GM18868 (cell line): ENCODE results near the gene XAGE3.
A peak's percentile ranks its signal among the peaks of the same experiment; 100 is the strongest.
"Not testable (repeated sequence)": the region's sequence is repeated elsewhere in the genome, so short reads cannot be mapped to it uniquely, and the experiment has no call there.

ENCODE experiments used
- ATAC-seq: cut with Tn5 transposase; IDR thresholded peaks from one replicate; pipeline ENCODE4 v1.9.1; 2021; ENCODE audit warnings: mild to moderate bottlenecking, moderate library complexity; ENCODE audit not compliant: unreplicated experiment

Gene XAGE3, protein sequence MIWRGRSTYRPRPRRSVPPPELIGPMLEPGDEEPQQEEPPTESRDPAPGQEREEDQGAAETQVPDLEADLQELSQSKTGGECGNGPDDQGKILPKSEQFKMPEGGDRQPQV

GRCh38 chrX:52867610-52868348 is at the start of gene XAGE3:
Gene XAGE3 (minus strand): TSS chrX:52868083. CDS start chrX:52867133, 950 bp downstream.
- ATAC-seq: no peak

- not testable (repeated sequence) for ATAC-seq
Measured at GRCh38 chrX:52914704-52915103, 46.8 kb upstream of the XAGE3 start.

DNA sequence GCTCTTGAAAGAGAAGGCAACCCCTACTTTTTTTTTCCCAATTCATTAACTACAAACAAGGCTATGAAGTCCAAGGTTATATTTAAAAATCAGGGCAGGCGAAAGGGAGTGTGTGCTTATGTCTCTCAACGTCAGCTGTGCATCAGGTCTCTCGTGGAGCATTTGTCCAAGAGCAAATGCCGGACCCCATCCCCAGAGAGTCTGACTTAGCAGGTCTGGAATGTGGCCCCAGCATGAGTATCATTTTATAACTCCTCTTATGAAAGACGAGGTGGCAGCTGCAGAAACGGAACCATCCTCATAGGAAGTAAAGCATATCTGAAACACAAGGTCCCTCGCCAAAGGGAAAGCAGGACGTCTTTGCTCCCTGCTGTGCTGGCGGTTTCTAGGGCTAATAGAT is 45.8 kb upstream of the XAGE3 start:
- ATAC-seq: not testable (repeated sequence)

- not testable (repeated sequence) for ATAC-seq
Measured at GRCh38 chrX:52909313-52909969, 41.6 kb upstream of the XAGE3 start.

GRCh38 chrX:52907900-52908299 is 40.0 kb upstream of the XAGE3 start:
- not testable (repeated sequence) for ATAC-seq

GRCh38 chrX:52907137-52907536 is 39.3 kb upstream of the XAGE3 start:
- ATAC-seq: not testable (repeated sequence)

DNA sequence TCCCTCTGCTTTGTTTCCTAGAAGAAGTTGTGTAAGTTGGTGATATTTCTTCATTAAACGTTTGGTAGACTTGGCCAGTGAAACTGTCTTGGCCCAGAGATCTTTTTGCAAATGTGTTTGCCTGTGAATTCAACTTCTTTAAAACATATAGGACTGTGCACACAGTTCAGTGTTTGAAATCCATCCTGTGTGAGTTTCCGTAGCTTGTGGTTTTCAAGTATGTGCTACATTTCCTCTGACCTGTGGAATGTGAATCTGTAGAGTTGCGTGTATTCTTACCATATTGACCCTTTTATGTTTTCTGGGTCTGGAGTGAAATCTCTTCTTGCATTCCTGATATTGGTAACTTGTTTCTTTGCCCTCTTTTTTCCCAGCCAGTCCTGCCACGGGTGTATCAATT is 38.2 kb upstream of the XAGE3 start:
- not testable (repeated sequence) for ATAC-seq

DNA sequence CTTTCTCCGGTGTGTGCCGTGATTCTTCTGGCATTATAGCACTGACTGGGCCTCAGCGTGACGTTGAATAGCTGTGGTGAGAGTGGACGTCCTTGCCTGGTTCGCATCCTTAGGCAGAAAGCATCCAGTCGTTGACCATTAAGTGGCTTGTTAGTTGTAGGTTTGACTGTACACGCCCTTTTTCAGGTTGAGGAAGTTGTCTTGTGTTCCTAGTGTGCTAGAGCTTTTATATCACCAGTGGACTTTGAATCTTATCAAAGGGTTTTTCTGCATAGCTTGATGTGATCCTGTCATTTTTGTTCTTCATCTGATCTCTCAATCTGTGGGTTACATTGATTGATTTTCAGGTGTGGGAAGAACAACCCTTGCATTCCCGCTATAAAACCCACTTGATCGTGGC is 37.6 kb upstream of the XAGE3 start:
- ATAC-seq: not testable (repeated sequence)

- ATAC-seq: peak; percentile 88
Measured at GRCh38 chrX:52896855-52897709, 29.2 kb upstream of the XAGE3 start, which contains the start of gene FAM156B. Gene FAM156B (plus strand): TSS chrX:52897330. CDS start chrX:52907226, 9,896 bp downstream.

DNA sequence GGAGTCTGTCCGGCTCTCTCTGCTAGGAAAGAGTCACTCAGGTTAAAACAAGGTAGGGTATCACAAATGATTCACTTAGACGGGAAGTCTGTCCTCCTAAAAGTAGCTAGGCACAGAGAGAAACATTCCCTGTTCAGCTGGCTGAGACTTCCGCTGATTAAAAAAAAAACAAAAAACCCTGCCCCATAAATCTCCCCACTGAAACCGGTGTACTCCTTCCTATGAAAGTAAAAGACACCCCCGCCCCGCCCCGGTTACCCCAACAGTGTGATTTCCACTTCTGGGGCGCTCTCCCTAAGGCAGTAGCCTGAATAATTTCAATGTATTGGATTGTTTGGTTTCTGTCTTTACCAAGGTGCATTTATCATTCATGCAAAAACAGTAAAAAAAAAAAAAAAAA is 28.6 kb upstream of the XAGE3 start:
- peak; percentile 22 for ATAC-seq

DNA sequence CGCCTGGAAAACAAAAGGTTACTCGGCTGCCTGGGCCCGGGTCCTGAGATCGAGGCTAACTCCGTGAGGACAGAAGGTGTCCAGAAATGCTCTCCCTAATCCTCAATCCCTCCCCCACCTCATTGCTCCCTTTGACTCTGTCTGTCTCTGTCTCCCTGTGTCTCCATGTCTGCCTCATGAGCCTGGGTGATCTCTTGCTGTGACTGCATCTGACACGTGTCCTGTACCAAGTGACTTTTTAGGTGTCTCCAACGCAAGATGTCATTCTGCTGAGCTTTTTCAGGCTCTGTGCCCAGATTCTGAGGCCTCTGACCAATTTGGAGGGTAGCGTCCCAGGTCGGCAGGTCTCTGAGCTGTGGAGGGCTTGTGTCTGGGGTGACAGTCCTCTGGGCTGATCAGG is 20.2 kb upstream of the XAGE3 start:
- ATAC-seq: not testable (repeated sequence)

- not testable (repeated sequence) for ATAC-seq
Measured at GRCh38 chrX:52887459-52887858, 19.6 kb upstream of the XAGE3 start.

GRCh38 chrX:52876386-52876785 is 8.5 kb upstream of the XAGE3 start:
- ATAC-seq: not testable (repeated sequence)

DNA sequence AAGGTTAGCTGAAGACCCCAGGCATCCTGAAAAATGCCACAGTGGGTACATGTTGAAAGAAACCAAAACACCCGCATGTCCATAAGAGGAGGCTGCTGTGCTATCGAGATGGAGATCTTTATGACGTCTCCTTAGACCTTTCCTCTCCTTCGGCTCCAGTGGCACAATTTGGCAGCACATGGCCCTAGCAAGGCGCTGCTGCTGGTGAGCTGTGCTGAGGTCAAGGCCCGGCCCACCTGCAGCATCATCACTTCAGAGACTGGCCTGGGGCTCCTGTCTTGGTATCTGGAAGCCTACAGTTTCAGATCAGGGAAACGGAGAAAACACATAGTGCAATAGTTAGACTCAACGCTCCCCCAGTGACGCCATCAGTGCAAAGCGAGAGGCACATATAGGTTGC is 7.6 kb upstream of the XAGE3 start:
- not testable (repeated sequence) for ATAC-seq

DNA sequence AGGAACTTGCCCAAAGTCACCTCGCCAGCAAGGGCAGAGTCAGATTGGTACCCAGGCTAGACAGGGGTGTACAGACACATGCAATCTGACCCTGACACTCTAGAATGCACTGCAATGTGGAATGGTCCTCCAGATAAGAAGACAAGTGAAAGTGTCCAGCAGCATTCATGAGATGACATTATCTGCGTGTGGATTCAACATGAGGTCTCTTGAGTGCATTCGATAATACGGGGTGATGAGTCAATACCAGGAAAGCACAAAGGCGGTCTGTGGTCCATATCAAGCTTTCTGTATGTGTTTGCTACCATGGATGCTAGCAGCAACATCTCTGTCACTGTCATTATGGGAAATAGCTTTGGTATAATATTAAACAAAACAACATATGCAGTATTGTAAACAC is 6.8 kb upstream of the XAGE3 start:
- no peak for ATAC-seq

- not testable (repeated sequence) for ATAC-seq
Measured at GRCh38 chrX:52873825-52874224, 5.9 kb upstream of the XAGE3 start.

GRCh38 chrX:52870046-52870445 is 2.2 kb upstream of the XAGE3 start:
- ATAC-seq: no peak

- ATAC-seq: no peak
Measured at GRCh38 chrX:52865343-52865998, 2.4 kb downstream of the XAGE3 start.

GRCh38 chrX:52856991-52857525 is 10.8 kb downstream of the XAGE3 start:
- ATAC-seq: not testable (repeated sequence)
